HG03565 (cell line): ENCODE results near the gene LRRFIP1.

Experiments
- ATAC-seq: cut with Tn5 transposase; IDR thresholded peaks from one replicate; pipeline ENCODE4 v1.9.1; 2021; ENCODE audit warnings: mild to moderate bottlenecking, moderate library complexity; ENCODE audit not compliant: unreplicated experiment

LRRFIP1 gene

DNA sequence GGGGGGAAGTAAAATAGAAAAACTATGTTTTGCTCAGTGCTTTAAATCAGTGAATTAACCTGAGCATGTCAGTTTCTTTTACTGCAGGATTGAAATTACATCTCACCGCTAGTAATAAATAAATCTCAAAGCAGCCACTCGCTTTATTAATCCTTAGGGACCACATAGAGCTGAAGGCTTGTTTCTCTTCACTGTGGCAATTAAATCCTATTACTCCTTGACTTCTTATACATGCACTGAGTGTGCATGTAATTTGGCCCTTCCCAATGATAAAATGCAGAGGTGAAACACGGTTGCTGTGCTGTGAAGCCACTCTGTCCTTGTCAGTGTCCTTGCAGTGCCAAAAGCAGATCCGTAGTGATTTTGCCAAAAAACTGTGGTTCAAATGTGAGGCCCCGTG, 94.1 kb downstream of the LRRFIP1 start:
- no peak for ATAC-seq

DNA sequence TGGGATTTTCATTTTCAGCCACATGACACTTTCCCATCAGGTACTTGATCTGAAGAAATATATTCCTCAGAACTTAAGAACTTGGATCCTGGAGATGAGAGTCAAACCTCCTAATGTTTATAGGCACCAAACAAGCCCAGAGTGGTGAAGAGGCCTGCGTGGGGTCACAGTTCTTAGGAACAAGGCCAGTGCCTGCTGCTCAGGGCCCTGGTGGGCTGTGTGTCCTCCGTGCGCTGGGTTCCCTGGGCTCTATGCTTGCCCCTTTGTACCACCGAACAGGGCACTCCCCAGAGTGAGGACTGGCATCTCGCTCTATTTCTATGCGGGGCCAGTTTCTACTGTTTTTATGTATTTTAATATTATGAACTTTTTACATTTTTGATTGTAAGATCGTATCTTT, 95.2 kb downstream of the LRRFIP1 start:
- no peak for ATAC-seq

DNA sequence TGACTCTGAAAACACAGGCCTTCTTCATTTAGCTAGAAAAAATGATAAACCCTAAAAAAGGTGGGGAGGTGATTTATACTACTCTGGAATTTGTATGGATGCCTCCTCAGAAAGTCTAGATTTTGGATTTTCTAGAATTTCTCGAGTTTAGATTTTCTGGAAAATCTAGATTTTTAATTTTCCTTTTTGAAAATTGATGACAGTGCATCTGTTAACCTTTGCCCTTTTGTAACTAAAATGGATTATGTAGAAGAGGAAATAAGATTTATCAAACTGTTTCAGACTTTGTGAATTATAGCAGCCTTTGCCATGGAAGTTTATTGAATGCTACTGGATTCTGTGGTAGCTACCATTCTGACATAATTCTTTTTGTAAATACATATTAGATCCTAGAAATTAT, 95.6 kb downstream of the LRRFIP1 start:
- no peak for ATAC-seq

DNA sequence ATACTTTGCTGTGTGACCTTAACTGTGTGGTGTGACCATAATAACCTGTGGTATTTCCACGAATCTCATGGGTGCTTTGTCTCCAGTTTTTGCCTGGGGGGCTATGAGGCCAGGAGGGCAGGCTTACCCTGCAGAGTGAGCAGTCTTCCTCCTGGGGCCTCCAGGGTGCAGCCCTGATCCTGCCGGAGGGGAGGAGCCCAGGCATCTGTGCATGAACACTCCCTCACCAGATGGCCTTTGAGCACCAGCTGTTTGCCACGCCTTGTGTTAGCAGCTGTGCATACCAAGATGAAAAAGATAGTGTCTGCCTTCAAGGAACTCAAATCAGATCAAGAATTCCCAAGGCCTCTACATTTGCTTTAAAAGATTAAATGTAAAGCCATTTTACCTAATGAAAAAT, 96.2 kb downstream of the LRRFIP1 start:
- ATAC-seq, result no peak

DNA sequence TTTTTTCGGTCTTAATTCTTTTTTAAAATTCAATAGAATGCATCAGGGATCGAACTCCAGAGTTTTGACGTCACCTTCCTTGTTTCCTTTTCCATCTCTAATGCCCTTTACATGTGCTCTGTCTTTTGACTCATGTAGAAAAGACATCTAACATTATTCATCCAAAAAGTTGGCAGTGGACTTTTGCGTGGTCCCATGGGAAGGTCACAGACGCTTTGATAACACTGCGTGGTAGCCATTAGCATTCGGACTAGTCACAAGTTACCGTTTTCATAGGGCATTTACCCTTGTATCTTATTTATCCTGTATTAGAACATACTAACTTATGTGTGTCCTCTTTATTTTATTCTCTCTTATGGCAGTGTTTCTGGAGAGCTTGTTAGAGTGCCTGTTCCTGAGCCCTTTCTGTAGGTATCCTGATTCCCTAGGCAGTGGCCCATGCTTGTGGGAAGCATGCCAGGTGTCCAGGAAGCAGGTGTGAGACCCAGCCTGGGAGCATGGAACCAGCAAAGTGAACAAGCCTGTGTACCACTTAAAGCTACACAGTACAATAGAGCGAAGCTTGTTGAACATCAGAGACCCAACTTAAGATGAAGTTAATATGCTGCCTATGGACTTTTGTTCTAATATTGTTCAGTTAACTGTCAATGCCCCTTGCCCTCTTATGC, 97.6 kb downstream of the LRRFIP1 start:
- ATAC-seq, result no peak

DNA sequence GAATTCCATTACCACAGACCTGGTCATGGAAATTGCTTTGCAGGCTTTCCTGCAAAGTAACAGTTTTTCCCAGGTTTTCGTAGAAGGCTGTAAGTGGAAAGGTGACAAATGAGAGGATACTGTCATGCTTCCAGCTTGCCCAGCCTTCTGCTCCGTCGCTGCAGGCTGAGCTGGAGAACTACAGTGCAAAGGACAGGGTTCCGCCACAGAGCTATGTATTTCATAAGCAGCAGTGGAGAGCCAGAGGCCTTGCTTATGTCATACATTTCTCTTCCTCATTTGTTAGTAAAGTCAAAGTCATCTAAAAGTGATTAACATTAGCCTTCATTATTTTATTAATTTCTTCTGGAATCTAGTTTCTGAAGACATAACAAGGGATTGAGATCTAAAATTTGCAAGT, 98.3 kb downstream of the LRRFIP1 start:
- no peak for ATAC-seq

DNA sequence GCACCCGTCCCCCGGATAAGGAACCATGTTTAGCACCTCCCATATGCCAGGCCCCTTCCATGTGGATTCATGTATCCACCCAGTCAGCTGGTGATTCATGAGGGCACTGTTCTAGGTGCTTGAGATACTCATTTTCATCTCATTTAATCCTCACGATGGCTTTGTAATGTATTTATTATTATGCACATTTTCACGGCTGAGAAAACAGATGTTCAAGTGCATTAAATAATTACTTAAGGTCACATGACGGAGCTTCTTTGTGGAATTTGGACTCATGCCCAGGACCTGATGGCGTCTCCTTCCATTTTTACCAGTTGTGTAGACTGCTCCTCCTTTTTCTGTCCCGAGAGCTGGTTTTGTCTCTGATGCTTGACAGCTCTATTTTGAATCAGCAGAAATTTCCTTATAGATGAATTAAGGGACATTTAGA, 99.0 kb downstream of the LRRFIP1 start:
- no peak for ATAC-seq

DNA sequence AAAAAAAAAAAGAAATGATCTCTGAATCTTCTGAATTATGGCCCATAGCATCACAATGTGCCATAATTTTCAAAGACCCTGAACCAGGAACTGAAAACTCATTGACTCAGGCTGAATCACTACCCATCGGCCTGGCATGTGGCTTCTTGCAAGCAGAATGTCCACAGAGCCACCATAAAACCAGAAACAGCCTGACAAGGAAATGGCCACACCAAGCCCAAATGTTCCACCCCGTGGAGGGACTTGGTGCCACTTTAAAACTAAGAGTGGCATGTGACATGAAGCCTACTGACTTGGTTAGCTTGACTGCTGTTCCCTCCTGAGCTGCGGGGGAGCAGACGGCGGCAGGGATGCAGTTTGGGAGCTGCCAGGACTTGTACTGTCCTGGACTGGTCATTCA, 100.0 kb downstream of the LRRFIP1 start:
- no peak for ATAC-seq

DNA sequence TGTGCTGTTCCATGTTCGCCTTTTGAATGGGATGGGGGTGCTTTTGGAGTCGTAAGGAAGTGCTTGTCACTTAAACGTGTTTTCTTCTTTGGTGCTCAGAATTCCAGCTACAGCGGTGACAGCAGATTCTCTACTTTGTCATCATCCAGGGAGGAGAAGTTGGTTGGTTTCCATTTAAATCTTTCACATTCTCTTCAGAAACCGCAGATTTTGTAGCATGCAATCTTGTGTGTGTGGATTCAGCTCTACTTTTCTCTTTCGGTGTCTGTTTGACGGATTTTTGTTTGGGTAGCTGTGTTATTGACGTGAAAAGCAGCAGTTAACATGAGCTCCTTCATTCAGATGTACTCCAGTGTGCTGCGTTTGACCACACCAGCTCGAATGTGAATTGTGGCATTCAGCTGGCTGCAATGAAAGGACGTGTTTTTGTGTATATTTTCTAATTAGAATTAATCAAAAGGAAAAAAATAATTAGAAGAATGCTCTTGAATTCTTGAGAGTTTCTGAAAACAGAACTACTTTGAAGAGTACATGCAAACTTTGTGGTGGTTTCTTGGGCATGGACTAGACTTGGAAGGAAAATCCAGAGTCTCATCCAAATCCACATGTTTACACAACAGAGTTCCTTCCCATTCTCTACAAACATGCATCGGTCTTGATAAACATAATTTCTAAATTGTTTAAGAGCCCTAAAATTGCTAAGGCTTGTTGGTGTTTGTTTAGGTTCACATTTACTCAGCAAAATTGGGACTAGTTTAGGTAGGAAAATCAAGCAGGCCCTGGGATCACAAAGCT, 102.5 kb downstream of the LRRFIP1 start:
- ATAC-seq, result no peak

DNA sequence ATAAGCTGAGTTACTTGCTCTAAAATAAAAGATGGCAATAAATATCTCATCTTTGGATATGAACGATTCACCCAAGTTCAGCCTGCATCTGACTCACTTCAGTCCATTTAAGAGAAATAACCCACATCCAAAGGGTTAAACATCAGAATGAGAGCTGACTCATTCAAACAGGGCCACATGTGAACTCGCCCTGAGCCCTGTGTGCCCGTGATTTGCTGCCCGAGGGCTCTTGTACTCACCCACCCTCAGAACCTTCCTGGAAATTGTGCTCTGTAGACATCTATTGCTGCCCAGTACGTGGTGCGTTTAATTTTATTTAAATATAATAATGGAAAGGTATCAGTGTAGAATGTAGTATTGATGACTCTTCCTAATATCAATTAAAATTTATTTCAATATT, 104.3 kb downstream of the LRRFIP1 start:
- no peak for ATAC-seq

DNA sequence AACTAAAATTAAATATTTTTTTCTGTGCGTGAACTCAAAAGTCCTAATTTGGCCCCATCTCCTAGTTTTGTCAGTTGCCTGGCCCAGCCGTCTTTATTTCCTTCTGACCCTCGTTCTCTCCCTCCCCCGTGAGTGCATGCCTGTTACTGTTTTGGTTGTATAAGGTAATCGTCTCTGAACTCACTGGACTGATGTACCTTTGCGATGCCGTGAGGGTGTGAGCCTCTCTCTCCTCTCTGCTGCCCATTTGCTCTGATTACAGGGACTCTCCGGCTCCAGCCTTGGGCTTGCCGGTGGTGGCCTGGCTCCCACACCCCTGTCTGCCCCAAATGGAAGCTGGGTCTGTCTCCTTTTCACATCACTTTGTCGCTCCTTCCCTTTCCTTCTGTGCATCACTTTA, 104.7 kb downstream of the LRRFIP1 start:
- ATAC-seq, result no peak

DNA sequence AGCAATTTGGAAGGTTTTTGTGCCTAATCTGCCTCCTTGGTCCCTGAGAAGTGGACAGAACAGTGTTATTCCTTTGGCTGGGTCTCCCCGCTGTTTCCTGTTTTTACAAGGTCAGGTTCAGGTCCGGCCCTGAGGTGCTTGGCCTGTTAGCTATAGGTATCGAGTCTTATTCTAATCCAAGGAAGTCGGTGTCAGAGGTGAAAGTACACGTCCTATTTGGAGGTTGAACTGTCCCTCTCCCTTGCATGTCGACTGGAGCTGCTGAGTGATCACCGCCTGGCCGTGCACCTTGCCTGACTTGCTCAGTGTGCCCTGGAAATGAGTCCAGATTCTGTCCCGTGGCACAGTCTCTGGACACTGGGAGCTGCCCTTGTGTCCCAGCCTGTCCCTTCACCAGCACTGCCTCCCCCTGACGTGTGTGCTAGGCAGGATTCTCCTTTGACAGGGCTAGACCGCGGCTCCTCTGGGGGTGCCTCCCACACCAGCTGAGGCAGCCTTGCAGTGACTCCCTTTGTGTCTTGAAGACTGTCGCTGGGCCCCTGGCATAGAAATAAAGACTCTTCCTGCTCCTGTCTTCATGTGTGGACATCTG, 105.5 kb downstream of the LRRFIP1 start:
- ATAC-seq, result no peak

DNA sequence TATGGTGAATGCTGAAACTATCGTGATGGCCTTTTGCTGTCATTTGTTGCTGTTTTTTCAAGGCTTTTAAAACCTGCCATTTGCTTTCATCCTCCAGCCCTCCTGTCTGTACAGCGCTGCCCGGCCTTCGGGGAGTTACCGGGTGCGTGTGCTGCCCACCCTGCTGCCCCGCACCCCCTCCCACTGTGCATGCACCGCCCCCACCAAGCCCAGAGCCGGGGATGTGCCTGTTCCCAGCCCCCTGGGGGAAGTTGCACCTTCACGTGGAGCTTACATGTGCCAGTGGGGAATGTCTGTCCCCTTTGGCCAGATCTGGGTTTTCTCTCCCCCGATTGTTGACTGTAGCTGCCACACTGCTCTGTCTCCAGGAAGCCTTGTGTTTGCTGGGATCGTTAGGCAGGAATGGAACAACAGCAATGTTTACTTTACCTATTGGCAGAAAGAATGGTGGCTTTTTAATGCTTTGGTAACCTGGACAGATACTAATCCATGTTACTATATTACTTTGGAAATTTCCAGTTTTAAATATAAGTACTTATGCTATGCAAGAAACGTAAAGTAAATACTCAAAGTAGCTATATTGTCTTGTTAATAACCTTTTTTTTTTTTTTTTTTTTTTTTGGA, 106.4 kb downstream of the LRRFIP1 start:
- ATAC-seq, result no peak

DNA sequence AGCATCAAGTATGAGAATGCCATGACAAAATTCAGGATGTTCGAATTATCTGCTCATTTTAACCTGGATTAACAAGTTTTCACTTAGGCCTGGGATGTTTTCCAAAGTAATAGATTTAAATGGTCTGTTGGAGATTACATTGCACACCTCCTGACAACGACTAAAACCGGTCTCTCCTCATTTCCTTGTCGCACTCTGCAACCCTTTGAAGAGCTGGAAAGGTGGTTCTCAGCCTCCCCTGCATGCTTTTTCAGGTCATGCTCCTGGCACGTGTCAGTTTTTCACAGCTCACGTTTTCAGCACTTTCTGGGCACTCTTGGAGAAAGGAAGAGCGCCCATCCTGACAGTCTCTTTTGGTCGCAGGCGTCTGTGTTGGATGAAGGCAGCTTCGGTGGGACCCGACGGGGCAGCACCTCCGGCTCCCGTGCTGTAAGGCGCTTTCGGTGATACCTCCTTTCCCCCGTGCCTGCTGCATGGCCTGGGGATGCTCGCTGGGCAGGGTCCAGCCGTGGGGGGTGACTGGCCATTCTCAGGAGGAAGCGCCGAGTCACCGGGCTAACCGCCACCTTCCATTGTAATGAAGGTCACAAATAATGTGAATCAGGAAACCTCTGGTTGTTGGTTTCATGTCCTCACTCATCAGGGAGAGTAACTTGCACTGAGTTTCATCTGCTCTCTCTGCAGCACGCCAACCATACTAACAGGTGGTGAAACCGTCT, 107.7 kb downstream of the LRRFIP1 start:
- no peak for ATAC-seq

DNA sequence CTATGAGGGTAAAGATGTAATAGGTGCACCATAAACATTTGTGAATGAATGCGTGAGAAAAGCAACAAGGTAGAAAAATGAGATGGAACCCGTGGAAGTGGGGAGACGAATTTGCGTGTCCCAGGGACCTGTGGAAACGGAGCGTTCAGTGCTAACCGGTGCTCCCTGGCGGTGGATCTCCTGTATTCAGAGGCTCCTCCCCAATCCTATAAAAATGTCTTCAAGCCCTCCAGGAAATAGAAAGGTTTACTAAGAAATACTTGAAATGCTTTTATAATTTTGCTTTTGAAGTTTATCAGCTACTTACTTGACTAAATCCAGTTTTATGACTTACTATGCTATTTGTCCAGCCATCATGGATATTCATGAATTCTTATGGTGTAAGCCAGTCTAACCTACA, 108.4 kb downstream of the LRRFIP1 start:
- ATAC-seq, result no peak

DNA sequence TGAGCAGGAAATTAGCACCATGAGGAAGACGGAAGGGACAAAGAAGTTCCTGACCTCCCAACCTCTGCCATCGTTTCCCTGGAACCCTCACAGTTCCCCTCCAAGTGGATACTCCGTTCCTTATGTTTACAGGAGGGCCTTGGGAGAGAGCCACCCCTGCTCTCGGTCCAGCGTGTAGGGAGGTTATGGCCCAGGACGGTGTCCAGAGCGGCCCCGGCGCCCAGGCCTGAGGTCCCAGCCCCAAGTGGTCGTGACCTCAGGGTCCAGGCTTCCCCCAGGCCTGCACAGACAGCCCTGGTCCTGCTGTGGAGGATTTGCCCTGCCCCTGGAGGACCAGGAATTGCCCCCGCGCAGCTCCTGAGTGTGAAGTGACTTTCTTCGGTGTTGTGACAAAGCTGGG, 109.4 kb downstream of the LRRFIP1 start:
- no peak for ATAC-seq

DNA sequence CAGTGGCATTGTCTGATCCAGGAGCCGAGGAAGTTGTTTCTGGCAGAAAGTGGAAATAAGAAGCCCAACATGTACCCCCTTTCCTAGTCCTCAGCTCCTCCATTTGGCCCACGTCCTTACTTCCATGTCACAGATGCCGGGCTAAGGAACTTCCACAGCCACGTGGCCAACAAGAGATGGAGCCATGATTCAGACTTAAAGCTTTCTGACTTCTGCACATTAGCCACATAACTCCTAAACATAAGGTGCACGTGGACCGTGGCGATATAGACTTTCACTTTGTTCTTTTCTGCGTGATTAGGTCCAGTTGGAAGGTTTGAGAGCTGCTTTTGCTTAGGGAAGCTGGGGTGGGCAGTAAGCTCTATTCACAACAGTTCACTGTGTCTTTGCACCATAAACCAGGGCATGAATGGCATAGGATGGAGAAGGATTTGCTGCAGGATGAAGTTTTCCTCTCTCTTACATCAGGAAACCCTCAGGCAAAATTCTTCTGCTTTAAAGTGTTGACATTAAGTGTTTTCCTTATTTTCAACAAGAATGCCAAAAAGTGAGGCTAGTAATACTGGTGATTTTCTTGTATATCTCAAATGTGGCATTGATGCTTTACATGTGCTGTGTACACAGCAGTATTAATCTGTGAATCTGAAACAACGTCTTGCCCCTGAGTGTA, 109.9 kb downstream of the LRRFIP1 start:
- no peak for ATAC-seq

DNA sequence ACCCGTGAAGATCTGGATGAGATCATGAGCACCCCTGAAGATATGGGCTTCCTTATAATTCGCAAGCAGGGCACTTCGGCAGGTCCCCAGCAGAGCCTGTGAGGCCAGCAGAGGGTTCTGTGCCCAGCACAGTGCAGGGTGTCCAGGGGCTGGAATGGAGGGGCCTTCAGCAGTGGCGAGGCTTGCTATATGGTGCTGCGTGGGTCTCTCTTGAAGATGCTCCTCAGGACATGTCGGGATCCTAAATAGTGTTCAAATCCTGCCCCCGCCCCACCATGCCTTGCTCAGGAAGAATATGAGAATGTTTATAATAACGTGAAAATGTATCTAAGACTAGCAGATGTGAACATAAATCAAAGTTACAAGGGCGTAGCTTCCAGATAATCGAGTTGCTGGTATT, 110.9 kb downstream of the LRRFIP1 start:
- no peak for ATAC-seq

DNA sequence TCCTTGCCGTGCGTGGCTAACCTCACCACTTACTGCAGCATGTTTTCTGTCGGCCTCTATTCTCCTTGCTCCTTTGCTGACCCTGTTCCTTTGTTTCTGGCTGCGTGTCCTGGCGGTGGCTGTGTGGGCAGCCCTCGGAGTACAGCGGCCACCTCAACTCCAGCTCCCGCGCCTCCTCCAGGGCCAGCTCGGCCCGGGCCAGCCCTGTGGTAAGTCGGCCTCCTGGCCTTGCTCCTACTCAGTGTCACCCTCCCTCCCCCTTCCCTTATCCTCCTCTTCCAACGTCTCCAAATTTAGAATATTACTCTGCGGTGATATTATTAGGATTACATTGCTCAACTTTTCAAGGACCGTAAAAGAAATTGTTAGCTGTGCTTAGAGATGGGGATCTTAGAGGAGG, 111.7 kb downstream of the LRRFIP1 start:
- no peak for ATAC-seq

DNA sequence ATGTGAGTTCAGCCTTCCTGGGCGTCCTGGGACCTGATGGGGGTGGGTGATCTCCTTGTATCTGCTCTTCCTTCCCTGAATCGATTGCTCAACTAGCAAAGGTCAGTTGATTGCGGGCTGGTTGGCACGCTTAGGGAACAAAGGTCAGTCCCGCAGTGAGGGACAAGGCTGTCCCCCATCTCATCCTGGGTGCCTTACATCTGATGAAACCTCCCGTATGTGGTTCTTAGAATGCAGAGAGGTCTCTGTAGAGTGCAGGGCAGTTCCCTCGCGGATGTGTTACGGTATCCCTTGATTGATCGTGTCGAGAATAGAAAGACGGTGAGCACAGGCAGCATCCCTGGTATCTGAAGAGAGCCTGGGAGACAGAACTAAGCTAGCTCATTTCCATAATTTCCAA, 114.8 kb downstream of the LRRFIP1 start:
- ATAC-seq, result no peak

DNA sequence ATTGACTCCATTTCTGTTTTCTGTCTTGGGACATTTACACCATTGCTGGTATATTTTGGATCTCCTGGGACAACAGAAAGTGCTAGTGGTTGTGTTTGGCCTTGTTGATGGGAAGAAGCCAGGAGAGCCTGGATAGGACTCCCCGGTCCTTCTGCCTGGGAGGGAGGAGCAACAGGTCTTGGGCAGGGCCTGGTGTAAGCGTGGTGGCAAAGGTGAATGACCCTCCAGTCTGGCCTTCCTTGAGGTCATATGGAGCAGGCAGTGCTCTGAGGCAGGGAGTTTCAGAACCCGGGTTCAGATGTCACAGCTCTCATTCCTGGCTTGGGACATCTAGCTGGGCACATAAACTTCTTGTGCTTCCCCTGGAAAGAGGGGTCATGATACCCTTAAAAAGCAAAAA, 115.2 kb downstream of the LRRFIP1 start:
- no peak for ATAC-seq
